GM21723 (cell line): ENCODE results near the gene DGAT2.

Experiments
- ATAC-seq: cut with Tn5 transposase; IDR thresholded peaks from one replicate; pipeline ENCODE4 v1.9.1; 2021; ENCODE audit warnings: mild to moderate bottlenecking, moderate library complexity; ENCODE audit not compliant: unreplicated experiment

Gene DGAT2

GRCh38 chr11:75822541-75822940, 54.0 kb downstream of the DGAT2 start:
- ATAC-seq: no peak

DNA sequence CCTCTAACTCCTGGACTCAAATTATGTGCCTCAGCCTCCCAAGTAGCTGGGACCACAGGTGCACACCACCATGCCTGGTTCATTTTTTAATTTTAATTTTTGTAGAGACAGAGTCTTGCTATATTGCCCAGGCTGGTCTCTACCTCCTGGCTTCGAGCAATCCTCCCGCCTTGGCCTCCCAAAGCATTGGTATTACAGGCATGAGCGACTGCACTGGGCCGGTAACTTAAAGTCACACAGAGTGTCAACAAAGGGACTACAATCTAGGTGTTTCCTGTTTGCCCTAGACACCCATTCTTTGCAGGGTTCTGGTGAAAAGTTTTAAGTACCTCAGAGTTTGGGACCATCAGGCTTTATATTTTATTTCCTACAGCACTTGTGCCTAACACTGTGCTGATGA, 54.8 kb downstream of the DGAT2 start:
- ATAC-seq: no peak

GRCh38 chr11:75823946-75824345, 55.4 kb downstream of the DGAT2 start:
- ATAC-seq: no peak

- no peak for ATAC-seq
These were observed 58.1 kb downstream of the DGAT2 start for GRCh38 chr11:75826461-75827230.

DNA sequence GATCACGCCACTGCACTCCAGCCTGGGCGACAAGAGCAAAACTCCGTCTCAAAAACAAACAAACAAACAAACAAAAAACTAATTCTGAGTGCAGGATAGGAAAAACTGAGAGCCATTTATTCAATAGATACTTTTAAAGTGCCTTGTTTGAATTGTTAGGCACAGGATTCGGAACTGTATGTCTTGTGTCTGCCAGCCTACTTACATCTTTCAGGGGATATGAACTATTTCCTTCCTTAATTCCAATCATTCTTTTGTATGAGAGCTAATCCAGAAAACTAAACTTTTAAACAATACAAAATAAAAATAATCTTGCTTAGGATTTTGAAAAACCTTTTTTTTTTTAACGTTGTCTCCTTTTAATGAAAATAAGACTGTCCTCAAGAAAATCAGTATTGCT, 59.0 kb downstream of the DGAT2 start:
- ATAC-seq: no peak

- ATAC-seq: no peak
These were observed 63.4 kb downstream of the DGAT2 start for GRCh38 chr11:75831915-75832502.

GRCh38 chr11:75834728-75835127, 66.2 kb downstream of the DGAT2 start:
- ATAC-seq: no peak

DNA sequence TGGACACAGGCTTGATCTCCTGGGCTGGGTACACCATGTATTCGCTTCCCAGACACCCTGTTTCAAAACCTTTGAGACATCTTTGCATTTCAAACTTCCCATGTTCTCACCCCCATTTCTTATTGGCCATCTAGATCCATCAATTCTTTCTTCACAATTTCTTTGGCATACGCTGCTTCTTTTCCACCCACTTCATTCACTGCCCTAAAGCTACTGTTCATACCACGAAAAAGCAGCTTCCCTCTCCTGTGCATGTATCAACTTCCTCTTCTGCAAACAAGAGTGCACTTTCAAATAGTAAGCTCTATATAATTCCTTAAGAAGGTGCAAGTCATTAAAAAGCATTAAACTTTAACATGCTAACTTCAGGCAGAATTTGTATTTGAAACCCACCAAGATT, 67.8 kb downstream of the DGAT2 start:
- no peak for ATAC-seq

DNA sequence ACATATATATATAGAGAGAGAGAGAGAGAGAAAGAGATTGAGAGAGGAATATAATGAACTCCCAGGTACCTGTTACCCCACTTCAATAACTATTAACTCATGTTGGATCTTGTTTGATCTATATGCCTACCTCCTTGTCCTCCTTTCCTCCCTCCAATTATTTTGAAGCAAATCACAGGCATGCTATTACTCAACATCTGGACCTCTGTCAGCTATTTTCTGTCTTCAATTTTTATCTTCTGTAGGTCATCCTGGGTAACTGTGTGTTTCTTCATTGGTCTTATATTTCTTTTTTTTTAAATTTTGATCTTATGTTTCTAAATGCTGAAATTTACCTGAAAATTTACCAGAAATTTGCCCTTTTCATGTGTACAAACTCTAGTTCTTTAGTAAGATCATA, 71.3 kb downstream of the DGAT2 start:
- ATAC-seq: no peak

- no peak for ATAC-seq
These were observed 71.9 kb downstream of the DGAT2 start for GRCh38 chr11:75840522-75840921.

DNA sequence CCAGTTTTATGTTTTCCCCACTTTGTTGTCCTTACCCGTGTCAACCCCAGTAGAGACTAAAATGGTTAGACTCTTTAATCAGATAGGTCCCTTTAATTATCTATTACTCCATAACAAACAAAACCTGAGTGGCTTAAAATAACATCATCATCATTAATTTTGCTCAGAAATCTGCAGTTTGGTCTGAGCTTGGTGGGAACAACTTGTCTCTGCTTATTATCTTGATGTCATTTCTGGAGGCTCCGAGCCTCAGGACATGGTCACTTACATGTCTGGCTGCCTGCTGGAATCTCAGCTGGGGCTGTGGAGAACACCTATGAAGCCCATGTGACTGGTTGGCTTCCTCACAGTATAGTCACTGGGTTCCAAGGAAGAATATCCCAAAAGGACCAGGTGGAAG, 73.2 kb downstream of the DGAT2 start:
- no peak for ATAC-seq

DNA sequence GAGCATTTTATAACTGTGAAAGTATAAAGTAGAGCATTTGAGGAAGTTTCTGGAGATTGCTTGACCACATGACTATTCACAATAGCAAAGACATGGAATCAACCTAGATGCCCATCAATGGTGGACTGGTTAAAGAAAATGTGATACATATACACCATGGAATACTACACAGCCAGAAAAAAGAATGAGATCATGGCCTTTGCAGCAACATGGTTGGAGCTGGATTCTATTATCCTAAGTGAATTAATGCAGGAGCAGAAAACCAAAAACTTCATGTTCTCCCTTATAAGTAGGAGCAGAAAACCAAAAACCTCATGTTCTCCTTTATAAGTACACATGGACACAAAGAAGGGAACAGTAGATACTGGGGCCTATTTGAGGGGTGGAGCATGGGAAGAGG, 76.7 kb downstream of the DGAT2 start:
- no peak for ATAC-seq

- ATAC-seq: no peak
These were observed 81.3 kb downstream of the DGAT2 start for GRCh38 chr11:75849894-75850293.

GRCh38 chr11:75850787-75851186, 82.2 kb downstream of the DGAT2 start:
- no peak for ATAC-seq
